HUDEP-2 (cell line): ENCODE measurements around the gene ACBD5.
"Not testable (repeated sequence)": the region's sequence is repeated elsewhere in the genome, so short reads cannot be mapped to it uniquely, and the experiment has no call there.

Experiments
- DNase-seq, 76 experiments: peaks; one replicate each; lab custom pipeline; 2025; ENCODE audit not compliant: unreplicated experiment in 76 of 76; lab: John Stamatoyannopoulos, UW

Gene ACBD5

GRCh38 chr10:27240212-27241009, at the start of gene ACBD5:
TSS of gene ACBD5 (minus strand) at chr10:27240797. CDS start at chr10:27240688, 109 bp downstream.
- DNase-seq, result peak in 75 of 76 experiments; percentile 9 to 85 (median 70)

GRCh38 chr10:27285093-27285492, 44.5 kb upstream of the ACBD5 start:
- DNase-seq, result peak in 2 of 76 experiments; percentile 0 to 2

- DNase-seq, result no peak
Observed at GRCh38 chr10:27276581-27276980, 36.0 kb upstream of the ACBD5 start.

GRCh38 chr10:27266025-27266424, 25.4 kb upstream of the ACBD5 start:
- not testable (repeated sequence) for DNase-seq

GRCh38 chr10:27262788-27263187, 22.2 kb upstream of the ACBD5 start:
- not testable (repeated sequence) for DNase-seq

- DNase-seq, result no peak
Observed at GRCh38 chr10:27258838-27259812, 18.5 kb upstream of the ACBD5 start.

- DNase-seq, result no peak
Observed at GRCh38 chr10:27258492-27258837, 17.9 kb upstream of the ACBD5 start.

GRCh38 chr10:27256299-27257189, 15.9 kb upstream of the ACBD5 start:
- no peak for DNase-seq

- DNase-seq, result peak in 6 of 76 experiments; percentile 3 to 25 (median 10)
Observed at GRCh38 chr10:27253576-27253975, 13.0 kb upstream of the ACBD5 start.

GRCh38 chr10:27252267-27253000, 11.8 kb upstream of the ACBD5 start:
- DNase-seq, result peak in 28 of 76 experiments; percentile 1 to 65 (median 22)

GRCh38 chr10:27251554-27251953, 11.0 kb upstream of the ACBD5 start:
- no peak for DNase-seq

- DNase-seq, result no peak
Observed at GRCh38 chr10:27248215-27248614, 7.6 kb upstream of the ACBD5 start.

- DNase-seq, result no peak
Observed at GRCh38 chr10:27247441-27247840, 6.8 kb upstream of the ACBD5 start.

GRCh38 chr10:27247006-27247405, 6.4 kb upstream of the ACBD5 start:
- DNase-seq, result no peak

GRCh38 chr10:27245836-27246235, 5.2 kb upstream of the ACBD5 start:
- DNase-seq, result no peak

- no peak for DNase-seq
Observed at GRCh38 chr10:27244976-27245375, 4.4 kb upstream of the ACBD5 start.

- DNase-seq, result peak in 73 of 76 experiments; percentile 13 to 80 (median 54)
Observed at GRCh38 chr10:27242951-27243551, 2.5 kb upstream of the ACBD5 start.

GRCh38 chr10:27242473-27242950, 1.9 kb upstream of the ACBD5 start:
- no peak for DNase-seq
